Dedifferentiated amniotic fluid mesenchymal stem cell (primary cell): ENCODE measurements around the gene TECTB.

Experiments used
- DNase-seq: peaks from one replicate; pipeline ENCODE4 v3.0.0-alpha.2; 2016; ENCODE audit errors: extremely low spot score

The TECTB gene

DNA sequence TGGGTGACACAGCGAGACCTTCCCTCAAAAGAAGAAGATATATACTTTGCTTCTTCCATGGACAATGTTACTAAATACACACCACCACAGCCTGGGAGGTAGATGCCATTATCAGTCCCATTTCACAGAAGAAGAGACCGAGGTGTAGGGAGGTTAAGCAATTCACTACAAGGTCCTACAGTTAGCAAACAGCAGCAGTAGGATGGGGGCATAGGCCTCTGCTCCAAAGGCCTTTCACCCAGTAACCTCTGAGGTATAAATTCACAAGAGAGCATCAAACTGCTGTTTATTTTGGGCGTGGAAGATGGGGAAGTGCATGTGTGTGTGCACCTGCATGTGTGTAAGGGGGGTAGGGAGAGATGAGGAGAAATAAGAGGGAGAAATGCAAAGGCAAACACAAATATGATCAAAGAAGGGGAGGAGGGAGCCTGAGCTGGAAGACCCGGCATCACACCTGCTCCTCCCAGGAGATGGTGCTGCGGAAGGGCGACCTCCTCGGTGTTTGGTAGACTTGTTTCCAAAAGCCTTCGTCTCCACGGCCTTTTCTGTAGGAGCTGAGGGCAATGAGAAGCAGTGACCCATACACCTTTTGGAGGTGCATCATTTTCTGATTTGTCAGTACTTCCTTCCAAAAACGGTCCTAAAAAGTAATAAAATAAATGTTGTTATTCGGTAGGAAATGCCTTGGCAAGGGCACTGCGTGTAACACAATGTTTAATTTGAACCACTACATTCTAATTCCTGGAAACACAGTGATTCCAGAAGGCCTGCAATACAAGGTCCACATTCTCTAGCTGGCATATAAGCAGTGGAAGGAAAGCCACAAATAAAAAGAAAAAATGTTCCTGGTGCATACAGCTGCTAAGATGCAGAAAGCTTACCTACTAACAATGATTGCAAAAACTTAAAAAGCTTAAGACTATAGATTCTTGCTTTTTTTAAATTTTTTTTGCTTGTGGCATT, 64.8 kb downstream of the TECTB start:
- DNase-seq = no peak

DNA sequence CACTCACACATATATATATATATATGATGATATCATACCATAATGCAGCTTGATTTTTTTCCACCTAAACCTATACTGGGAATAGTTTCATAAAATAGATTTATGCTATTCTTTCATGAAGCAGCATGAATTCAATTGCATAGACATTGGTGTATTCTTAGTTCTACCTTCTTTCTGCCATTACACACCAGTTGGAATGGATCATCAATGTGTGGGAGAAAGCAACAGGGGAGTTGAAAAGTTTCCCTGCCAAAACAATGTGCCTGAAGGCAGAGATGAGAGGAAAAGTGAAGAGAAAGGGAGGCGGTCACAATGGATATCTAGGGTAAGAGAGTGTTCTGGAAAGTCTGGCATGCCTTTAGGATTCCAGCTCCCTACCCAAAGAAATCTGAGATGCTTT, 65.6 kb downstream of the TECTB start:
- no peak for DNase-seq

DNA sequence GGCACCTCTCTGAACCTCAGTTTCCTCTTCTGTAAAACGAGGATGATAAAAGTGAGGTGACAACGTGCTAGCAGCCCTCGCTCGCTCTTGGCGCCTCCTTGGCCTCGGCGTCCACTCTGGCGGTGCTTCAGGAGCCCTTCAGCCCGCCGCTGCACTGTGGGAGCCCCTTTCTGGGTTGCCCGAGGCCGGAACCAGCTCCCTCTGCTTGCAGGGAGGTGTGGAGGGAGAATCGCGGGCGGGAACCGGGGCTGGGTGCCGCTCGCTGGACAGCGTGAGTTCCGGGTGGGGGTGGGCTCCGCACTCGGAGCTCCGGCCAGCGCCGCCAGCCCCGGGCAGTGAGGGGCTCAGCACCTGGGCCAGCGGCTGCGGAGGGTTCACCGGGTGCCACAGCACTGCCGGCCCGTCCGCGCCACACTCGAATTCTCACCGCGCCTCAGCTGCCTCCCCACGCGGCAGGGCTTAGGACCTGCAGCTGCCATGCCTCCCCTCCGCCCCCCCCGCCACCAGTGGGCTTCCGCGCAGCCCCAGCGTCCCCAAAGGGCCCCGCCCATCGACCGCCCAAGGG, 66.4 kb downstream of the TECTB start:
- DNase-seq = no peak

DNA sequence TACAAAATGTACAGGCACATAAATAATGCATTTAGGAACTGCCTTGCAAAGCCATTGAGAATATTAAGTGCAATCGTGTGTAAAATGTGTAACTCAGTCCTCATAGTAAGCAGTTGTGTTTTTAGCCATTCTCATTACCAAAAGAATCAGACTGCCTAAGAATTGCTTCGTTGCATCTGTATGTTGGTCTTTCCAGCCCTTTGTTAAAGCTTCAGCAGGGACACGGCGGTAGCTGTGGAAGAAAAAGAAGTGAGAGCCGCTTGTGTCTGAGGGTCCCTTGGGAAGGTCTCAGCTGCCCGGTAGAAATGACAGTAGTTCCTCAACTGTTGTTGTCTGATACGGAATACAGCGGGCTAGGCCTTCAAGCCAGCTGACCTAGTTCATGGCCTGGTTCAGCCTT, 67.9 kb downstream of the TECTB start:
- DNase-seq = no peak

DNA sequence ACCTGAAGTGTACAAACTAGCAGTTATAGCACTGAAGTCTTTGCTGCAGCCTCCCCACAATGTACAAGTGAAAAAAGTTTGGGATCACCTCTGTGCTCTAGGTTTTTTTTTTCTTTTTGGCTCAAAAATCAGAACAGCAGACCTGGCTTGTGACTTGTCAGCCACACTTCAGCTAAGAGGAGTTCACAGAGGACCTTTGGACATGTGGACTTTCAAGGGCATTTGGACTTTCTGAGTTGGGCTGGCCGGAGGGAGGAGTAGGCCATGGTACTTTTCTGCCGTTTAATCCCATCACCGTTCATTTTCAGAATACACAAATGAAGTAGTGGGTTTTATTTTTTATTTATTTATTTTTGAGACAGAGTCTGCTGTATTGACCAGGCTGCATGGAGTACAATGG, 68.8 kb downstream of the TECTB start:
- no peak for DNase-seq

DNA sequence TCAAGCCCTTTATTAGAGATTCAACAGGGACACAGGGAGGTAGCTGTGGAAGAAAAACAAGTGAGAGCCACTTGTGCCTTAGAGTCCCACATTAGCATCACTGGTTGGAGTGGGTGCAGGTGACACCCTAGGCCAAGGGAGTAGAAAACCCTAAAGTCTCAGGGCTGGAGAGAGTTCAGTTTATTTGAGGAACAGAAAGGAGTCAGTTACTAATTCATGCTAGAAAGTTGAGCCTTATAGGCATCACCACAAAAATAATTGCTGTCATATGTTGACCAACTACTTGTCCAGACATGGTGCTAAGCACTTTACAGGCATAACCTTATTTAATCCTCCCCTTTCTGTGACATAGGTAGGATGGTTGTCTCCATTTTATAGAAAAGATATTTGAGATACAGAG, 69.8 kb downstream of the TECTB start:
- DNase-seq = no peak
